GM21528 (cell line): Measurements from ENCODE around the gene GALNT14.

Experiments used
- ATAC-seq: cut with Tn5 transposase; IDR thresholded peaks from one replicate; pipeline ENCODE4 v1.9.1; 2021; ENCODE audit warnings: mild to moderate bottlenecking, moderate library complexity; ENCODE audit not compliant: unreplicated experiment, low FRiP score

Gene GALNT14

DNA sequence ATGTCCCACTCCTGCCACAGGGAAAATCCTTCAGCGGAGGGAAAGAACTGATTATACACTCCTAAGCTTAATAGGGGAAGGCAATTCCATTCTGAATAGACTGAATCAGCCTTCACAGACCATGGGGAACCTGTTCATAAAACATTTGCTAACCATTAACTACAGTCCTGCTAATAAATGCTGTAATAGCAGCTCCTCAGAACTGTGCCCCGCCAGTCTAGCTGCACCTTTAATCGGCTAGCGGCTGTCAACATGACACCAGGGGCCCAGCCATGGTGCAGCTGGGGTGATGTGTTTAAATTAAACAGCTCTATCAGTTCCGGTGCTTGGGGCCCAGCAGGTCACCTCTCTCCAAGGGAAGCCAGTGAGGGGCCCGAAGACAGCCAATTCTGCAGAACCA lies 77.8 kb downstream of the GALNT14 start:
- ATAC-seq = no peak

DNA sequence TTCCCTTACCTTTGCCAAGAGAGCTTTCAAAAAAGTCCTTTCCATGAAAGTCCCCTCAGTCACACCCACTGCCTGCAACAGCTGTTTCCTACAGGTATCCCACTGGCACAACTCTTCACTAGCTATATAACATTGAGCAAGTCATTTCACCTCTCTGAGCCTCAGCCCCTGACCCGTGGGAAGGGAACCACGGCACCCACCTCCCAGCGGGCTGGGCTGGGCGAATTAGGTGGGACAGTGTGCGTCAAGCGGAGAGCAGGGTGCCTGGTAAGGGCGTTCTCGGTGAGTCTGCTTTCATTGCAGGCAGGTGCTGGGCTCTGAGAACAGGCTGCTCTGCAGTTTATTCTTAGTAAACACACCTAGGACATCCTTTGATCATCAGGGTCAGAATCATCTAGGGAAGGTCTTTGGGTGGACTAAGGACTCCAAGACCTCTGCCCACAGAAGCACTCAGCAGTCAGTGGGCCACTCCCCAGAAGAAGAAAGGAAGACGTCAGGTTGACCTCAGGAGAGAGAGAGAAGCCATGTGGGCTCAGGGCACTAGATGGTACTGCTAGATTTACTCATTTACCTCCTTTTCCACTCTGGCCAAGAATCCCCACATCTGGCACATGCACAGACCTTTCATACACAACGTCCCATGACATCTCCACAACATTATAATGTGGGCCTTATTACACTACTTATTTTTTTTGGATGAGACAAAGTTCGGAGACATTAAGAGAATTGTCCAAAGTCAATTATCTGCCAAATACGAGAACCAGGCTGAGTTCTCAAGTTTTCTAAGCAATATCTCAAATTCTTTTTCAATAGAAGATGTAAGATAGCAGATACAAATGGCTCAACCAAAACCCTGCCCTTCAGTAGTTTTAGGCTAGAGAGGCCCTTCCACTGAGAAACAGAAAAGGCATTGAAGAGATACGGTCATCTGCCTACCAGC lies 79.9 kb downstream of the GALNT14 start:
- ATAC-seq = no peak

DNA sequence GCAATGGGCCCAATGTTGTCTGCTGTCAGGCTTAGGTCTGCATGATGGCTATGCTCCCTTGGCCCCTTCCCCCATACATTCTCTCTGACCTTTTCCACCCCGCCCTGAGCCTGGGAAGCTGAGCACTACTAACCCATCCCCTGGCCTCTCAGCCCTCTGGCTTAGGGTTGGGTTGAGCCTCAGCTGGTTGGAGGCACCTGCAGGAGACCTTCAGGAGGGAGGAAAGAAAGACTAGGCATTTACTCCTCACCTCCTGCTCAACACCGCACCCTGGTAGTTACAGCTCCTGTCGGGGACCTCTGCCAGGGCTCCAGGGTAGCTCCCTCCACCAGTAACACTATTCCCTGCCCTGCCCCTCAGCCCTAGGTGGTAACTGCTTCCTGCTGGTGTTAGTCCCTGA lies 80.5 kb downstream of the GALNT14 start:
- ATAC-seq = no peak

DNA sequence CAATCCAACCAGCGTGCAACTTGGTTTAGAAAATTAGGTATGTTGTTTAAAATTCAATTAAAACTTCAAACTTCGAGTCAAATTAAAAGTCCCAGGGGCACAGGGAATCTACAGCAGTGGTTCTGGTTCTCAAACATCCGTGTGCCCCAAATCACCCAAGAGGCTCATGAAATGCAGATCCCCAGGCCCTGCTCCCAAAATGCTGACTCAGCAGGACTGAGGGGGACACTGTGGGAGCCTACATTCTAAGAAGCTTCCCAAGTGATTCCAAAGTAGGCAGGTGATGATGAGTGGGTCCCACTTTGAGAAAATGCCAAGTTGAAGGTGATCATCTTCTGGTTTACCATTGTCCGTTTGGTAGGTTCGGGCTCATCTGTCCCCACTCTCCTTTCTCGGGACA lies 82.3 kb downstream of the GALNT14 start:
- no peak for ATAC-seq

DNA sequence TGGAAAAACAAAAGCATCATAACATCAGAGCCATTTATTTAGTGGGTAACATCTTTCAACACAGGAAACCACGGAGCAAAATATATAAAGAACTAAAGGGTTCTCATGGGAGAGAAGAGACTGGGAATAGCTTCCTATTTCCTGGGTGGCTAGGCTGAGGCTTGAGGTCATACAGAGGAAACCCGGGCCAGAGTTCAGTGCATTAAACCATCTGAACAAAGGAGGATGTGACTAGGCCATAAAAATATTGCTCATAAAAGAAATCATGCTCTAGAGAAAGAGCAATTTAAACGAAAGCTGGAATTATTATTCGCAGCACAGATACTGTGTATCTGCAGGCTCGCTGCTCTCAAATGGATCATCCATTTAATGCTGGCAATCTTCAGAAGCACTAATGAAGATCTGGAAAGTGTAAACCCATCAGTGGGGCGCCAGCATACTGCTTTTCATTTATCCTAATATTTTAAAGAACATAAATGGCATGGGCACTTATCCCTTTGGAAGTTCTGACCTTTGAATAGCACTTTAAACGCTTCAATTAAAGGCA lies 83.3 kb downstream of the GALNT14 start:
- no peak for ATAC-seq

DNA sequence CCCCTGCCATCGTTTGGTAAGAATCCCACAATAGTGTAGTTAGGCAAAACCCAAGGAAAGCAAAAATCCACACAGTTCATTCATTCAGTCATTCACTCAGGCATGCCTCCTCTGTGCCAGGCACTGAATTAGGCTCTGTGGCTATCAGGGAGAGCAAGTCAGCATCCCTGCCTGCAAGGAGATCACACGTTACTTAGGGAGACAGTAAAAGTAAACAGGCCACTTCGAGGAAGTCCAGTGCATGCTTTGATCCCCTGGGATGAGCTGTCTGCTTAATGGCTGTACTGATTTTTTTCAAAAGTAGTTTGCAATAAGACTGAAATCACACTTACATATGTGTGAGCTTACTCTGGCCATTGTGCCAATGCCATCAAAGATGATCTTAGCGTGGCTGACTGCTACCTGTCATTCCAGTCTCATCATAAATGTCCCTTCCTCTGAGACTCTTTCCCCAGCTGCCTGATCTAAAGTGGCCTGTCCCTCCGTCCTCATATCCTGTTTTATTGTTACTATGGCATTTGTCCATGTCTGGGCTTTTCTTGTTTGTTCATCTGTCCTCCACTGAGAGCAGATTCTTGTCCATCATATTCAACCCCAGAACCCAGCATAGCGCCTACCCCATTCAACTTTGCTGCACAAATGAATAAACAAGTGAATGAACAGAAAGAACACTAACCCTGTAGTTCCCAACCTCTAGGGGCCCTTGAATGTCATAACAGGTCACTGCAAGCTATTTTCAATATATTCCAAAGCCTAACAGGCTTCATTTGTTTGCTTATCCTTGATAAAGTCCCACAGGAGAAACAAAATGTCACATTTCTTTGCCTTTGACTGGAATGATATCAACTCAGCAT lies 84.1 kb downstream of the GALNT14 start:
- no peak for ATAC-seq

DNA sequence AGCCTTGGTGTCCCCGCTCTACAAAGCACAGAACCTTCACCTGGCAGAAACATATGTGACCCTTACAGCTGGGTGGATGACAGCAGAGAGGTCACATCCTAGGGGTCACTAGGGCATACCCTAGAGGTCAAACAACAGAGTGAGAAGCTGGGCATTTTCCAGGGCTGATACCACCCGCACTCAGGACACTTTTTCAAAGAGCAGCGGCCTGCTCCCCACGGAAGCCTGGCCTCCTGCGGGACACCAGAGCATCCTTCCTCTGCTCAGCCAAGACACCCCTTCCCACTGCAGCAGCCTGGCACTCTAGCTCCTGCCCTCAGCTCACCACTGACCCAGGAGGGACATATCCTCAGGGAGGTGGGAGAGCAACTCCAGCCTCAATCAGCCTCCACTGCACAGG lies 86.0 kb downstream of the GALNT14 start:
- no peak for ATAC-seq

DNA sequence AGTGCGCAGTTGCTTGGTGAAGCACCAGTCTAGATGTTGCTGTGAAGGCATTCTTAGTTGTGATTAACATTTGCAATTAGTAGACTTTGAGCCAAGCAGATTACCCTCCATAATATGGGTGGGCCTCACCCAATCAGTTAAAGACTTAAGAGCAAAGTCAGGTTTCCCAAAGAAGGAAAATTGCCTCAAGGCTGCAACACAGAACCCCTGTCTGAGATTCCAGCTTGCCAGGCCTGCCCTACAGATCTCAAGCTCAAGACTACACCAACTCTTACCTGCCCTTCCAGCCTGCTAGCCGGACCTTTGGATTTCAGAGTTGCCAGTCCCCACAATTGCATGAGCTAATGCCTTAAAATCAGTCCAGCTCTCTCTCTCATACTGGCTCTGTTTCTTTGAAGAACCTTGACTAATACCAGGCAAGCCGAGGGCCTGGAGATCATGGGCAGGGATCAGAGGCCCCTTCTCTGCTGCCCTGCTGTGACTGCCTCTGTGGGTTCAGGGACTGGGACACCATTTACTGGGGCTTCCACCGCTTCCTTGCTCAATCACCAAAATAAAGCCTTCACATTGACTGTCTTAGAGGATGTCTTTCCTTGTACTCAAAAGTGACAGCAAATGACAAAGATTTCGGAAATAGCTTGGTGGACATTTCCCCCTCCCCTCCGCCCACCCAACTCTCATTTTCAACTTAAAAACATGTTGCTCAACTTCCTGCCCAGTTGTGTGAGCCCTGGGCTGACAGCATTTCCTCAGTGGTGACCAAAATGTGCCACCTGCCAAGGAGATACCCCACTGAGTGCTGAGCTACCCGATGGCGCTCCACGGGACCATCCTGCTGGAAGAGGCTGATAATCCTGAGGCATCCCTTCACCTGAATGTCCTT lies 86.7 kb downstream of the GALNT14 start:
- no peak for ATAC-seq

DNA sequence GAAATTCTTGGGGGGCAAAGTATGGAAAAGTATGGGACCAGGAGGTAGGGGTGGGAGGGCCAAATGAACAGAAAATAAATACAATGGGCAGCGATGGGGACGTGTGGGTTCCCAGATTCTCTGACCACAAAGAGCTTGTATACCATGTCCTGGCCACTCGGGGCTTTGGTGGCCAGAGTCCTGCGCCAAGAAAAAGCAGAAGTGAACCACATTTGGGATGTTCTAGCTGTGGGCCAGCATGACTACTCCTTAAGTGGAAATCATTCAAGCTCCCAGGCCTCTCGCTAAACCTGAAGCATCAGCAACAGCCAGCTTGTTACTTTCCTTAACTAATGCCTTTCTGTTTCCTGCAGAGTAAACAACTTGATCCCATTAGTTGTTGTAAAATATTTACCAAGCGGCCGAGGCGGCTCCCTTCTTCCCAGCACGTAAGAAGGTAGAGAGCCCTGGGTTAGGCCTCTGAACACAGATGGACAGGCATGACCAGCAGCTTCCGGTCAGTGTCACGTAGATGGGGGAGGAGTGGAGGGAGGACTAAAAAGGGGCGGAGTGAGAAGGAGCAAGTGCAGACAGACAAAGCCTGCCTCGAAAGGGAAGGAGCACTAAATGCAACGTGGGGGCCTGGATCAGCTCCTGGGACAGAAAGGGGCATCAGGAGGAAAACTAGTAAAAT lies 88.2 kb downstream of the GALNT14 start:
- no peak for ATAC-seq

DNA sequence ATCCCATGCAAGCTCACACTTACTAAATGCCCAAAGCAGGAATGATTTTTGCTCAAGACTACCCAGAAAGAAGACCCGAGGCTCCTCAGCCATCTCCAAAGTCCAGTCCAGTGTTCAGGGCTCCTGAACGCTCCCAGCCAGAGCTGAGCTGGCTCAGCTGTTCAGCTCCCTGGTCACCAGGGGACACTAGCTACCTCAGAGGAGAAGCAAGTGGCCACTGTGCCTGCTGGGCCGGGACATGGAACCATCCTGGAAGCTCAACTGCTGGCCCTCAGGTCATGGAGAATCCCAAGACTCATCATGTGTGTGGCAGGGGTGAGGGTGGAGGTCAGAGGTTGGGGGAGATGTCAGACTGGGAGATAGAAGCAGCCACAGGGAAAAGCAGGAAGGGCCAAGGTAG lies 89.0 kb downstream of the GALNT14 start:
- no peak for ATAC-seq

DNA sequence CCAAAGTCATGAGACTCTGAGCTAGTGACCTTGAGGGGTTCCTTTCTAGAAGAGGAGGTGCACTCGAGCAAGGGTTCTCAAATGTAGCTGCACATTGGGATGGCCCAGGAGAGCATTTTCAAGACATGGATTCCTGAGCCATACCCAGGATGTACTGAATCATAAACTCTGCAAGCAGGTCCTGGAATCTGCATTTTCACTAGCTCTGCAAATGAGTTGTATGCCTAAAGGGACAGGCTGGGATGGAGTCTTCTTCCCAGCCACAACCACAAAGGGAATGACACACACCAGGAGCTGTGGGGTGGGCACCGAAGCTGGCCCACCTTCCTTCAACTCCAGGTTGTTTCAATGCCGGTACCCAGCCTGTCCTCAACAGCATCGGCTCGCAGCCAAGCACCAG lies 90.6 kb downstream of the GALNT14 start:
- no peak for ATAC-seq

DNA sequence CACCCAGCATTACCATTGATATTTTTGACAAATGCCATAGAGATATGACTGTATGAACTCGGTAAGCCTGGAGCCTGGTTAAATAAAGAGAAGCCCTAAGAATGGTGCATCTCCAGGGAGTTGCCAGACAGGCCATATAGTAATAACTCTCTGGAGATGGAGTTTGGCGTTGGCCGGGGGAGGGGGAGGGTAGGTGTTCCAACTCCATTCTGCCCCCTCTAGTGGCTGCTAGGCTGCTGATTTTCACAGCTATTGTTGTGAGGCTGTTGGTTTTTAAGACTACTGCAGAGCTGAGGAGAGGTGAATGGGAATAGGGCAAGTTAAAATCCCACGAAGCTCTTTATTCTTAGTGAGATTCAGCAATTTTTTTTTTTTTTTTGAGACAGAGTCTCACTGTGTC lies 99.9 kb downstream of the GALNT14 start:
- no peak for ATAC-seq

DNA sequence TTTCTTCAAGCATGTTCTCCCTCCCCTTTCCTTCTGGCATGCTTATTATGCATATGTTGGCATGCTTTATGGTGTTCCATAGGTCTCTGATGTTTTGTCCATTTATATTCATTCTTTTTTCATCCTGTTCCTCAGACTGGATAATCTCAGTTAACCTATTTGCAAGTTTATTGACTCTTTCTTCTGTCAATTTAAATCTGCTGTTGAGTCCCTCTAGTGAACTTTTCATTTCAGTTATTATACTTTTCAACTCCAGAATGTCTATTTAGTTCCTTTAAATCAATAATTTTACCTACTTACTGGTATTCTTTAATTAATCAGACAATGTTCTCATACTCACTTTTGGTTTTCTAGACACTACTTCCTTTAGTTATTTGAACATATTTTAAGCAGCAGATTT lies 101.2 kb downstream of the GALNT14 start:
- no peak for ATAC-seq

DNA sequence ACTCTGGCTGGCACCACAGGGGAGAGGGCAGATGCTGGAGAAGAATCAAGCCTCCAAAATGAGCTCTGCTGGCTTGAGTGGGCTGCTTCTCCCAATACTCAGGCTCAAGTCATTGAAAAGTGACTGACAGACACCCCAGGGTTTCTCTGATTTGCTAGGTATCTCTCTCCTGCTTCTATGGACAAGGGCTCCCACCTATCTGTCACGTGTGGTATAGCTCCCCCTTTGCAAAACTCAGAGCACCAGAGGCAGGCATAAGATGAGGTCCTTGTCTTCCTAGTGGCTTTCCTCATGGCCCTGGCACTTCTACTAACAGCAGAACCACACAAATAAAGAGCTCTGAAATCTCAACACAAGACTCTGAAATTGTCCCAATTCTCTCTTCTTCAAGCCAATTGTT lies 105.2 kb downstream of the GALNT14 start:
- no peak for ATAC-seq

DNA sequence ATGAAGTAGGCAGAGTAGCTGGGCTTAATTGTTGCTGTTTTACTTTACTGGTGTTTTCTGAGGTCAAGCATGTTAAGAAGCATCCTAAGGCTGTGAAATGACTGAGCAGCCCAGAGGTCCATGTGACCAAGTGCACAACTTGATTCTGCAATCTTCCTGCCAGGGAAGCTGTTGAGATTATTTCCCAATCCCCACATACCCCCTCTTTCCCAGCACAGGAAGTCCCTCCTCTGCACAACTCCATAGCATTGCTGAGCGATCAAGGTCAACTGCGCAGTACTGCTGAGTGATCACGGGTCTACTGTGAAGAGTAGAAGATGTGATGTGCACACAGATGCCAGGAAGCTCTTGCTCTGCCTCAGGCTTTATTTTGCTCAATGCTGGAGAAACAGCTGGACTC lies 105.8 kb downstream of the GALNT14 start:
- ATAC-seq = no peak

DNA sequence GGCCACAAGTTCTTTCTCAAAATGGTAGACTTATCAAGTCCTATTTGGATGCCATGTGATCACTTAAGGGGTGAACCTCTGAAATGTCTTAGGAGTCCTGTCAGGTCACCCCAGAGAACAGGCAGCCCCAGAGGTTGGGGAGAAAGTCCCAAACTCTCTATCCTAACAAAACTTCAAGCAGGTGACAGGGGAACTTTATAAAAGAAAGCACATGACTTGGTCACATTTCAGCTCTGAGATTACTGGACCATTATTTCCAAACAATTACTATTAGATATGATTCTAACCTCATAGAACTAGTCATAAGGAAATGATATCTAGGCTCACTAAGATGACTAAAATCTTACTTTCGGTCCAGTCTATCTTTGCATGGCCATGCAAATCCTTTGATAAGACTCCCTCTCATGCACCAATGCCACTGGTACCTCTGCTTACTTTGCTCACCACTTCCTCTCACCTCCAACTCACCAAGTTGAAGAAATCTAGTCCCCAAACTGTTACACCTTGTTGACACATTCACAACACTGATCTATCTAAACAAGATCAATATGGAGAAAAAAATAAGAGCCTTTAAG lies 107.0 kb downstream of the GALNT14 start:
- ATAC-seq = peak; percentile 90

DNA sequence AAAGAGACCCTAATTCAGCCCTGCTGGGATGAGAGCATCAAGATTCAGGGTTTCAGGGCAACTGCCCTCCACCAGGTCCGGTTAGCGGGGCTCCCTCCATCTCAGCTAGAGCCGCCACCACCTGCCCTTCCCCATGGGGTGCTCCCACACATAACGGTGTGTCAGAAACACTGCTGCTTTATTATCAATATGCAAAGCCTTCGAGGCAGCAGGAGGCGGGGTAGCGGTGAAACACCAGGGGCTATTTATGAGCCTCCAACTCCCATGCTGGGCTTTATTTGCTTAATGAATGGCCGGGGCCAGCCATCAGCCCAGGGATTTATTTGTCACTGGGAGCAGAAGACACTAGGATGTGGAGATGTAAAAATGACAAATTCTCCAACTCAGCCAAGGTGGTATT lies 109.8 kb downstream of the GALNT14 start:
- no peak for ATAC-seq

DNA sequence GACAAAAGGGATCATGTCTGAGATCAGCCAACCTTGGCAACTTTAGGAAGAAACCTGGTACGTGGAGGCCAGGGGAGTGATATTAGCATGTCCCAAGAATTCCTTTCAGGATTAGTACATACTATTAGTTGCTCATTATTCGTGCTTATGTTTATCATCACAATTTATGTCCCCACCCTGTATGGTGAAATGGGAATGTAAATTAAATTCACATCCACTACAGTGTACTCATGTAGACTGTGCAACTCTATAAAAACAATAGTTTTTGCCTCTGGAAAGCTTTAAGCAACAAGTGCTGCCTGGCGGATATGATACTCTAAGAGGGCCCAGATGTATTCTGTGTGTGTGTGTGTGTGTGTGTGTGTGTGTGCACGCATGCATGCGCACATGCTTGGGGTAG lies 110.7 kb downstream of the GALNT14 start:
- ATAC-seq = no peak

DNA sequence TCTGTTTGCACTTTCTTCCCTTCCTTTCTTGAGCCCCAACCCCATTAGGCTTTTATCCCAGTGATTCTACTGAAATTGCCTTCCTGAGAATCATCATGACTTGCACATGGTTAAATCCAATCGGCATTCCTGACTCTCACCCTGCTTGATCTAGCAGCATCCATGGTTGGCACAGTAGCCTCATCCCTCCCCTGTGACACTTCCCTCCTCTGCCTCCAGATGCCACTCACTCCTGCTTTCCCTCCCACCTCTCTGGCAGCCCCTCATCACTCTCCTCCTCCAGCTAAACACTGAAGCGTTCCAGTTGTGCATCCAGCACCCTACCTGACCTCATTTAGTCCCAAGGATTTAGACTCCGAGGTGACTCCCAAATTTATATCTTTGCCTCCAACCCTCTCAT lies 114.7 kb downstream of the GALNT14 start:
- no peak for ATAC-seq
